Activated T-cell treated with anti-CD3 and anti-CD28 coated beads, Interleukin-2, amount 50 U/mL, for 4 hours (primary cell): ENCODE measurements around the gene KRT40. TPM values are rescaled to one million over a fixed set of nuclear protein-coding genes. Genes with fewer than 3 reads are reported as not detected.

Experiments used
- ATAC-seq, 2 donors: fragments of 200-7000 bp; cut with Tn5 transposase; one replicate each; pipeline ENCODE4 v1.10.0; 2021
- DNase-seq: peaks from one replicate; pipeline ENCODE4 v3.0.0-alpha.2; 2020
- H3K27me3 Mint-ChIP-seq: one replicate; pipeline ENCODE4 v1.8.0; 2021; ENCODE audit warnings: low read depth, mixed read lengths
- H3K36me3 Mint-ChIP-seq: one replicate; pipeline ENCODE4 v1.8.0; 2022; ENCODE audit warnings: mixed read lengths; ENCODE audit not compliant: insufficient read depth
- H3K4me1 Mint-ChIP-seq: one replicate; pipeline ENCODE4 v1.8.0; 2021; ENCODE audit warnings: low read depth, mixed read lengths
- H3K4me3 Mint-ChIP-seq: one replicate; pipeline ENCODE4 v1.8.0; 2021; ENCODE audit warnings: mild to moderate bottlenecking, moderate library complexity, mixed read lengths
- H3K9me3 Mint-ChIP-seq: one replicate; pipeline ENCODE4 v1.8.0; 2021; ENCODE audit warnings: mixed read lengths
- total RNA-seq, 3 donors: library from RNA; stranded (reverse); gene quantifications; one replicate each; pipeline ENCODE4 v1.2.1, GENCODE V29; 2021

The KRT40 gene
- total RNA-seq, result not detected

- DNase-seq (no peak), ATAC-seq (no peak)
- H3K4me1 Mint-ChIP-seq, result no peaks in the 10 kb centered on the region
- no peak within 1 kb of the TSS for H3K4me3 Mint-ChIP-seq
- H3K27me3 Mint-ChIP-seq, result peaks cover 8% of the 10 kb centered on the region
- H3K9me3 Mint-ChIP-seq, result no peaks in the 10 kb centered on the region
- no peaks in the 10 kb centered on the region for H3K36me3 Mint-ChIP-seq
Measured at GRCh38 chr17:40984226-40984625, at the start of gene KRT40. TSS of gene KRT40 (minus strand) at chr17:40984326. CDS start at chr17:40984273, 53 bp downstream.

- no peak for ATAC-seq
- H3K36me3 Mint-ChIP-seq, result no peaks in the 10 kb centered on the region
- H3K27me3 Mint-ChIP-seq, result peaks cover 33% of the 10 kb centered on the region
- H3K4me1 Mint-ChIP-seq, result no peaks in the 10 kb centered on the region
- no peak within 1 kb of the TSS for H3K4me3 Mint-ChIP-seq
- no peaks in the 10 kb centered on the region for H3K9me3 Mint-ChIP-seq
- no peak for DNase-seq
Measured at GRCh38 chr17:41029633-41030245, 45.6 kb upstream of the KRT40 start, which contains the start of gene KRTAP1-4. TSS of gene KRTAP1-4 (minus strand) at chr17:41030195. CDS start at chr17:41030078, 117 bp downstream.

GRCh38 chr17:41026715-41027471 lies 42.8 kb upstream of the KRT40 start, which contains the start of gene KRTAP1-5:
TSS of gene KRTAP1-5 (minus strand) at chr17:41027208. CDS start at chr17:41027155, 53 bp downstream.
- Mint-ChIP-seq H3K27me3 (peaks cover 20% of the 10 kb centered on the region), H3K36me3 (no peaks in the 10 kb centered on the region), H3K9me3 (no peaks in the 10 kb centered on the region), H3K4me1 (no peaks in the 10 kb centered on the region), H3K4me3 (no peak within 1 kb of the TSS)
- ATAC-seq (no peak), DNase-seq (no peak)

- ATAC-seq, result no peak
- no peak for DNase-seq
- H3K4me1 Mint-ChIP-seq, result no peaks in the 10 kb centered on the region
- no peaks in the 10 kb centered on the region for H3K36me3 Mint-ChIP-seq
- peaks cover 11% of the 10 kb centered on the region for H3K27me3 Mint-ChIP-seq
- no peaks in the 10 kb centered on the region for H3K9me3 Mint-ChIP-seq
- H3K4me3 Mint-ChIP-seq, result no peak overlapping the region
Measured at GRCh38 chr17:41024697-41025096, 40.6 kb upstream of the KRT40 start.

GRCh38 chr17:41020336-41020735 lies 36.2 kb upstream of the KRT40 start:
- no peaks in the 10 kb centered on the region for H3K36me3 Mint-ChIP-seq
- no peaks in the 10 kb centered on the region for H3K9me3 Mint-ChIP-seq

GRCh38 chr17:41019415-41019814 lies 35.3 kb upstream of the KRT40 start:
- peaks cover 4% of the 10 kb centered on the region for H3K27me3 Mint-ChIP-seq
- no peak for ATAC-seq
- H3K9me3 Mint-ChIP-seq, result no peaks in the 10 kb centered on the region
- no peak overlapping the region for H3K4me3 Mint-ChIP-seq
- no peaks in the 10 kb centered on the region for H3K4me1 Mint-ChIP-seq
- H3K36me3 Mint-ChIP-seq, result no peaks in the 10 kb centered on the region
- DNase-seq, result no peak

More at GRCh38 chr17:41020336-41020735, 36.2 kb upstream of the KRT40 start:
- Mint-ChIP-seq H3K27me3 (no peaks in the 10 kb centered on the region), H3K4me3 (no peak overlapping the region), H3K4me1 (no peaks in the 10 kb centered on the region)
- no peak for DNase-seq
- no peak for ATAC-seq

- peaks cover 4% of the 10 kb centered on the region for H3K27me3 Mint-ChIP-seq
- ATAC-seq (no peak), DNase-seq (no peak)
- no peak overlapping the region for H3K4me3 Mint-ChIP-seq
- H3K9me3 Mint-ChIP-seq, result no peaks in the 10 kb centered on the region
- no peaks in the 10 kb centered on the region for H3K4me1 Mint-ChIP-seq
- no peaks in the 10 kb centered on the region for H3K36me3 Mint-ChIP-seq
Measured at GRCh38 chr17:41018541-41018940, 34.4 kb upstream of the KRT40 start.

GRCh38 chr17:41016578-41017215 lies 32.6 kb upstream of the KRT40 start:
- H3K4me3 Mint-ChIP-seq, result no peak overlapping the region
- no peaks in the 10 kb centered on the region for H3K9me3 Mint-ChIP-seq
- no peak for ATAC-seq
- no peaks in the 10 kb centered on the region for H3K36me3 Mint-ChIP-seq
- no peak for DNase-seq
- H3K4me1 Mint-ChIP-seq, result no peaks in the 10 kb centered on the region
- peaks cover 4% of the 10 kb centered on the region for H3K27me3 Mint-ChIP-seq

- ATAC-seq (no peak), DNase-seq (no peak)
- Mint-ChIP-seq H3K36me3 (no peaks in the 10 kb centered on the region), H3K9me3 (no peaks in the 10 kb centered on the region), H3K27me3 (peaks cover 4% of the 10 kb centered on the region), H3K4me3 (no peak overlapping the region), H3K4me1 (no peaks in the 10 kb centered on the region)
Measured at GRCh38 chr17:41015454-41015853, 31.3 kb upstream of the KRT40 start.

- Mint-ChIP-seq H3K4me3 (no peak overlapping the region), H3K9me3 (no peaks in the 10 kb centered on the region), H3K27me3 (peaks cover 4% of the 10 kb centered on the region), H3K4me1 (no peaks in the 10 kb centered on the region), H3K36me3 (no peaks in the 10 kb centered on the region)
- DNase-seq, result no peak
- no peak for ATAC-seq
Measured at GRCh38 chr17:41013606-41014005, 29.5 kb upstream of the KRT40 start.

GRCh38 chr17:41013181-41013580 lies 29.1 kb upstream of the KRT40 start:
- DNase-seq (no peak), ATAC-seq (no peak)
- no peaks in the 10 kb centered on the region for H3K4me1 Mint-ChIP-seq
- peaks cover 4% of the 10 kb centered on the region for H3K27me3 Mint-ChIP-seq
- H3K4me3 Mint-ChIP-seq, result no peak overlapping the region
- no peaks in the 10 kb centered on the region for H3K9me3 Mint-ChIP-seq
- H3K36me3 Mint-ChIP-seq, result no peaks in the 10 kb centered on the region

- ATAC-seq (no peak), DNase-seq (no peak)
- no peaks in the 10 kb centered on the region for H3K36me3 Mint-ChIP-seq
- peaks cover 4% of the 10 kb centered on the region for H3K27me3 Mint-ChIP-seq
- H3K4me3 Mint-ChIP-seq, result no peak overlapping the region
- H3K9me3 Mint-ChIP-seq, result no peaks in the 10 kb centered on the region
- no peaks in the 10 kb centered on the region for H3K4me1 Mint-ChIP-seq
Measured at GRCh38 chr17:41012326-41013120, 28.4 kb upstream of the KRT40 start.

- Mint-ChIP-seq H3K36me3 (no peaks in the 10 kb centered on the region), H3K4me1 (no peaks in the 10 kb centered on the region)
Measured at GRCh38 chr17:41010441-41010840, 26.3 kb upstream of the KRT40 start.

GRCh38 chr17:41009936-41010335 lies 25.8 kb upstream of the KRT40 start:
- no peak for DNase-seq
- Mint-ChIP-seq H3K4me1 (no peaks in the 10 kb centered on the region), H3K27me3 (peaks cover 5% of the 10 kb centered on the region), H3K9me3 (no peaks in the 10 kb centered on the region), H3K36me3 (no peaks in the 10 kb centered on the region), H3K4me3 (no peak overlapping the region)
- no peak for ATAC-seq

More at GRCh38 chr17:41010441-41010840, 26.3 kb upstream of the KRT40 start:
- no peak for DNase-seq
- H3K9me3 Mint-ChIP-seq, result no peaks in the 10 kb centered on the region
- no peak for ATAC-seq
- H3K27me3 Mint-ChIP-seq, result peaks cover 6% of the 10 kb centered on the region
- no peak overlapping the region for H3K4me3 Mint-ChIP-seq
